Upper lobe of left lung (tissue), 6 donors: ENCODE measurements around the gene BBIP1. TPM values are rescaled to one million over a fixed set of nuclear protein-coding genes. Genes with fewer than 3 reads are reported as not detected.

Experiments used
- ATAC-seq, 2 donors: fragments of 200-7000 bp; cut with Tn5 transposase; one replicate each; pipeline ENCODE4 v1.9.1; 2022; ENCODE audit warnings: mild to moderate bottlenecking in 2 of 2, moderate library complexity in 2 of 2; ENCODE audit not compliant: low FRiP score in 2 of 2
- DNase-seq, 2 donors: peaks; one replicate each; pipeline ENCODE4 v3.0.0-alpha.2; 2019 to 2020
- H3K27ac ChIP-seq, 4 donors: fragments of 200-600 bp; sonication (generic); one replicate each; pipeline ENCODE4 v1.5.1; 2016 to 2019
- H3K27me3 ChIP-seq, 4 donors: fragments of 200-600 bp; sonication (generic); one replicate each; pipeline ENCODE4 v1.5.1; 2017 to 2019
- H3K36me3 ChIP-seq, 4 donors: fragments of 200-600 bp; sonication (generic); one replicate each; pipeline ENCODE4 v1.5.1; 2016 to 2019
- H3K4me1 ChIP-seq, 4 donors: fragments of 200-600 bp; sonication (generic); one replicate each; pipeline ENCODE4 v1.5.1; 2018 to 2019
- H3K4me3 ChIP-seq, 4 donors: fragments of 200-600 bp; sonication (generic); one replicate each; pipeline ENCODE4 v1.5.1; 2017 to 2019; ENCODE audit warnings: mild to moderate bottlenecking in 2 of 4, moderate library complexity in 1 of 4
- H3K9me3 ChIP-seq, 4 donors: fragments of 200-600 bp; sonication (generic); one replicate each; pipeline ENCODE4 v1.5.1; 2018 to 2019
- EP300 ChIP-seq, 4 donors: sonication (generic); formaldehyde crosslinking; IDR thresholded peaks; one replicate each; pipeline ENCODE4 v1.5.1; 2017; ENCODE audit warnings: antibody characterized with exemption in 4 of 4, control low read depth in 2 of 4
- POLR2A ChIP-seq, 4 donors: fragments of 450-650 bp; IDR thresholded peaks; one replicate each; pipeline ENCODE4 v1.5.1; 2016 to 2017; ENCODE audit warnings: antibody characterized with exemption in 4 of 4, mild to moderate bottlenecking in 2 of 4
- POLR2AphosphoS5 ChIP-seq, 2 donors: sonication (generic); formaldehyde crosslinking; IDR thresholded peaks; one replicate each; pipeline ENCODE4 v1.5.1; 2017; ENCODE audit warnings: antibody characterized with exemption in 2 of 2
- WGBS, 2 donors: methylation state at CpG; one replicate each; pipeline ENCODE4 v1.1.5; 2017 to 2018; 5-methylcytosine and 5-hydroxymethylcytosine counted together
- total RNA-seq, 6 donors: library from RNA; depleted of rRNA in 4 of 6; stranded (reverse); fragments of >200 nt in 4 of 6; gene quantifications; one replicate each; pipeline versions ENCODE4 v1.1.0 to v1.2.1, GENCODE V29; 2016 to 2021
- TF ChIP-seq, protein P1 (sequence below), 6 experiments: fragments of 450-650 bp in 4 of 6; fragments of 200-600 bp in 2 of 6; sonication (generic) in 2 of 6; IDR thresholded peaks; one replicate each; pipeline ENCODE4 v1.5.1; 2016 to 2019; ENCODE audit warnings: antibody characterized with exemption in 6 of 6
- donor health status: DM: no; HTN: no; CAD: no; lungs with moderate emphysema.
- donor health status: DM: no; HTN: yes; CAD: no; lungs with severe emphysema.

The BBIP1 gene
- total RNA-seq, 6 donors from 2014 or later, result 3.4 to 27.4 (median 19.4) TPM

DNA sequence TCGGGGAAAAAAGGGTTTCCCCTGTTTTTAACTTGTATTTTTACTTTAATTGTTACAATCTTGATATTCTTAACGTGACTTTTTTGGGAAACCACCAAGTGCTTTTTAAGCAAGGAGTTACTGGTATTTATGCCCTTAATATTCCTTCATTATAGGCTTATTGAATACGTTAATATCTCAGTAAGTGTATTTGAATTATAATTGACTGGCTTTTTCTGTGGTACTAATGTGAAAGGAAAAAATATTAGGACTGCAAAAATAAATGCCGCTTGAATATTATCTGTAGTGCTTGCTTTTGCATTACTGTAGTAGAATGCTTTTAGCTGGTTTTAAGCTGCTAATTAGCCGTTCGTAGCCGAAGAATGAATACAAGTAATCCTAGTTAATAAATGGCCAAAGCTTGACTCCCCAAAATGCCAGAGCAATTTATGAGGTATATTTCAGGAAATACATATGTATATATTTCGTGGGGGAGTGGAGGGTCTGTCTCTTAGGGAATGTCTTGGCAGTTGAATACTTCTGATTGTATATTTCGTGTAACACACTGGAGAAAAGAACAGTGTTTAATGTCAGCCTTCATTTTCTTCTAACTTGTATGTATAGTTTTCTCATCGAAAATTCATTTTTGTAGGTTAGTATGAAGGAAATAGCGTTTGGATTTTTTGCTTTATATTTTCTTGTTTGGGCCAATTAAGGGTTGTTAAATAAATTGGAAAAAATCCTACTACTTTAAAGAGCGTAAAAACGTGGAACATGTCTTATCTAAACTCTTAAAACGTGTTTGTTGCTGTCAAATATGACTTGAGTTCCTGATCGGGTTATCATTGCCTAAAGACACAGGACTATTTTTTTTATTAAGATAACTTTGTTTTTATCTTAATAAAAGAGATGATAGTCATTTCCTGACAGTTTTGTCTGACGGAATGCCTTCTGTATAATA is 45.7 kb downstream of the BBIP1 start:
- TF ChIP-seq, protein P1, sequence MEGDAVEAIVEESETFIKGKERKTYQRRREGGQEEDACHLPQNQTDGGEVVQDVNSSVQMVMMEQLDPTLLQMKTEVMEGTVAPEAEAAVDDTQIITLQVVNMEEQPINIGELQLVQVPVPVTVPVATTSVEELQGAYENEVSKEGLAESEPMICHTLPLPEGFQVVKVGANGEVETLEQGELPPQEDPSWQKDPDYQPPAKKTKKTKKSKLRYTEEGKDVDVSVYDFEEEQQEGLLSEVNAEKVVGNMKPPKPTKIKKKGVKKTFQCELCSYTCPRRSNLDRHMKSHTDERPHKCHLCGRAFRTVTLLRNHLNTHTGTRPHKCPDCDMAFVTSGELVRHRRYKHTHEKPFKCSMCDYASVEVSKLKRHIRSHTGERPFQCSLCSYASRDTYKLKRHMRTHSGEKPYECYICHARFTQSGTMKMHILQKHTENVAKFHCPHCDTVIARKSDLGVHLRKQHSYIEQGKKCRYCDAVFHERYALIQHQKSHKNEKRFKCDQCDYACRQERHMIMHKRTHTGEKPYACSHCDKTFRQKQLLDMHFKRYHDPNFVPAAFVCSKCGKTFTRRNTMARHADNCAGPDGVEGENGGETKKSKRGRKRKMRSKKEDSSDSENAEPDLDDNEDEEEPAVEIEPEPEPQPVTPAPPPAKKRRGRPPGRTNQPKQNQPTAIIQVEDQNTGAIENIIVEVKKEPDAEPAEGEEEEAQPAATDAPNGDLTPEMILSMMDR (IDR thresholded peaks at IDR 0.05), result no peak
- TF ChIP-seq POLR2A (IDR thresholded peaks at IDR 0.05), result peak in 1 of 4 donors; percentile 14
- ATAC-seq, result no peak
- Histone ChIP-seq H3K27me3 (no peaks in the 10 kb centered on the region), H3K36me3 (peaks cover 0 to 9% (median 0%) of the 10 kb centered on the region in 4 donors), H3K4me3 (peak overlapping the region; percentile 66 to 94 (median 86)), H3K27ac (peak overlapping the region; percentile 92 to 100 (median 98)), H3K9me3 (no peaks in the 10 kb centered on the region), H3K4me1 (peaks cover 8 to 21% (median 15%) of the 10 kb centered on the region in 4 donors)
- DNase-seq, result no peak
- WGBS, 2 donors, result 4% methylated on average over 16 of the region's 16 CpGs

DNA sequence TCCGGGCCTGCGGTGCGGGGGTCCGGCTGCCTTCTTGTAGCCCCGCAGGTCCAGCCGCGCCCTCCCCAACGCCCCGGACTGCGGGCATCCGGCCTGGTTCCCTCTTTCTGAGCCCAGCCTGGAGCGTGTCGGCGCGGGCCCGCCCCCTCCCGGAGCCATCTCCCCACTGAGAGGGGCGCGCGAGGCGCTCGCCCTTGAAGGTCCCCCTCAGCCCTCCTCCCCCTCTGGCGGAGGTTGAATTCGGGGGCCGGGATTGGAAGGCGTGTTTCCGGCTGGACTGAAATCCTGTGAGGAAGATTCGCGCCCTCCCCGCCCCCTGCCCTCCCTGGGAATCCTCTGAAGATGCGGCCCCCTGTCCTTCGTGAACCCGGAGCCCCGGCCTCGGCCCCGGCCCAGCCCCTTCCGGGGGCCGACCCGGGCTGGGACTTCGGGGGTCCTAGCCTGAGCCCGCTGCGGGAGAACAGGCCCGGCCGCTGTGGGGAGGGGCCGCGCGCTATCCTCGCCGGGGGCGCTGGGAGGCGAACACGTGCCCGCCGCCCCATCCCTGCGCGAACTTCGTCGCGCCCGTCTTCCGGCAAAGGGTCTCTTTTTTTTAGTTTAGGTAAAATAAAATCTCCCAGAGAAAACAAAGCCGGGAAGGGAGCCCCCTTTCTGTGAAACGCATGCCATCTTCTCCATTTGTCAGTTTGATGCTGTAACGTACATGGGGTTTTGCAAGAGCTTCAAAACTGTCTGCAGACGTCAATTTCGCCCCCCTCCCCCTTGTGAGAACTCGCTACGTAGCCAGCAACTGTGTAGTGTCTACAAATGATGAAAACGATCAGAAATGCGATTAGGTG is 46.6 kb downstream of the BBIP1 start:
- H3K27ac ChIP-seq, result peak overlapping the region; percentile 92 to 100 (median 98)
- H3K9me3 ChIP-seq, result no peaks in the 10 kb centered on the region
- TF ChIP-seq POLR2AphosphoS5 (IDR thresholded peaks at IDR 0.05) (peak in 1 of 2 donors; percentile 35), EP300 (IDR thresholded peaks at IDR 0.05) (no peak), POLR2A (IDR thresholded peaks at IDR 0.05) (peak in 2 of 4 donors; percentile 13 to 56)
- TF ChIP-seq, protein P1 (IDR thresholded peaks at IDR 0.05), result no peak
- H3K27me3 ChIP-seq, result no peaks in the 10 kb centered on the region
- WGBS, 2 donors, result 0 to 1% methylated on average over 26 to 53 of the region's 70 CpGs
- H3K4me3 ChIP-seq, result peak overlapping the region; percentile 66 to 94 (median 86)
- peaks cover 11 to 30% (median 16%) of the 10 kb centered on the region in 4 donors for H3K4me1 ChIP-seq
- peaks cover 0 to 9% (median 0%) of the 10 kb centered on the region in 4 donors for H3K36me3 ChIP-seq
- DNase-seq (peak; percentile 73 to 95), ATAC-seq (peak; percentile 84 to 90)

DNA sequence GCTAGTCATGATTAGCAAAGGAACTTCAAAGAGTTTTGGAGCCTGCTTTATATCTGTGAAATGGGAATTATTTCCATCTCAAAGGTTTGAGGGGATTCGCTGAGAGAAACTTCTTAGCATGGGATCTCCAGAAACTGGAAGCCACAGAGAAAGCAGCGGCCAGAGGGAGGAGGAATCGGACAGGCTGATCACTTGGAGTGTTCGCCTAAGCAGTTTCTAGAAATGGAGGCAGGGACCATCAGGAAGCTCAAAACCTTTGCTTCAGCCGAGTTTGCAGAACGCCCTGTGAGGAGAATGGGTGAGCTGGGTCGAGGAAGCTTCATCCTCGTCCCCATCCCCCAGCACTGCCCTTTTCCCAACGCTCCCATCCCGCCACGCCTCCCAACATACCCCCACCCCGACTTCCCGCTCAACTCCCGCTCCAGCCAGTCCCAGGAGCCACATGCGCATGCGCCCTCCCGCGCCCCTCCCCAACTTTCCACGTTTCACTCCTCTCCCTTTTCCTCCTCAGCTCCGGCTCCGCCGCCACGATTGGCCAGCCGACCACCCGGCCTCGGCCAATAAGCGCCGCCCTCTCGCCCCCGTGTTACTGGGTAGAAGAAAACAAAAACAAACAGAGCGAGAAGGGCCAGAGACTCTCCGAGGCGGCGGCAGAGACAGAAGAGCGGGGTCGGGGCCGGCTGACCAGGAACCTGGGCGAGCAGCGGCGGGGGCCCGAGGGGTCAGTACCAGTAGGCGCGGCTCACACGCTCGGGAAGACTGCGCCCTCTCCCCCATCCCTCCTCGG is 47.5 kb downstream of the BBIP1 start, which contains the start of gene PDCD4:
Gene PDCD4 (plus strand): TSS at position 631 of the 787 bp plus-strand sequence. CDS start 4,100 bp downstream, outside the sequence.
- Histone ChIP-seq H3K27ac (peak within 1 kb of the TSS; percentile 92 to 100 (median 98)), H3K9me3 (no peaks in the 10 kb centered on the region), H3K27me3 (no peaks in the 10 kb centered on the region), H3K4me1 (peaks cover 18 to 38% (median 19%) of the 10 kb centered on the region in 4 donors), H3K4me3 (peak within 1 kb of the TSS; percentile 66 to 94 (median 86)), H3K36me3 (peaks cover 0 to 1% (median 0%) of the 10 kb centered on the region in 4 donors)
- DNase-seq (peak; percentile 99), ATAC-seq (peak; percentile 94 to 97)
- TF ChIP-seq POLR2A (IDR thresholded peaks at IDR 0.05) (peak in 3 of 4 donors; percentile 69 to 94 (median 84)), POLR2AphosphoS5 (IDR thresholded peaks at IDR 0.05) (peak; percentile 52 to 95), EP300 (IDR thresholded peaks at IDR 0.05) (no peak)
- TF ChIP-seq, protein P1 (IDR thresholded peaks at IDR 0.05), result no peak
- 1% methylated on average over 37 to 39 of the region's 47 CpGs for WGBS, 2 donors

DNA sequence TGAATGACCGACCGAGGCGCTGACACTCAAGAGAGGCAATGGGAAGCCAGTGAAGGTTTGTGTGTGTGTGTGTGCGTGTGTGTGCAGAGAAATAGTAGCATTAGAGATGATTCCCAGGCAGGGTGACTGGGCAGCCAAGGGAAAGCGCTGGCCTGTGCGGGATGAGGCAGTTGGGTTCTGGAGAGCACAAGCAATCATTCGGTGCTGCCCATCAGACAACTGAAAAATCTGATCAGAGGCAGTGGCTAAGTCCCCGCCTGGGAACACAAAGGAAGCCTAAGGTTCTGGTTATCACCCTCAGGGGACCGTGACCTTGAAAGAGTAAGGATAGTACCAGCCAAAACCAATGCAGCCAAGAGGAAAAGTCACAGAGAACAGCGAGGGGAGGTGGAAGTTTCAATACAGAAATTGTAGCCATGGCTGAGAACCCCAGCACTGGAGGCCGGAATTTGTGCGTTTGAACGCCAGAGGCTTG is 48.1 kb downstream of the BBIP1 start:
- ATAC-seq (no peak), DNase-seq (no peak)
- Histone ChIP-seq H3K27ac (peak overlapping the region; percentile 92 to 100 (median 98)), H3K27me3 (no peaks in the 10 kb centered on the region), H3K9me3 (no peaks in the 10 kb centered on the region), H3K4me1 (peaks cover 18 to 38% (median 25%) of the 10 kb centered on the region in 4 donors), H3K4me3 (peak overlapping the region in 3 of 4 donors; percentile 66 to 94 (median 93)), H3K36me3 (no peaks in the 10 kb centered on the region)
- no peak for TF ChIP-seq POLR2AphosphoS5 (IDR thresholded peaks at IDR 0.05)
- no peak for TF ChIP-seq POLR2A (IDR thresholded peaks at IDR 0.05)
- TF ChIP-seq EP300 (IDR thresholded peaks at IDR 0.05), result no peak
- TF ChIP-seq, protein P1 (IDR thresholded peaks at IDR 0.05), result no peak
- 71 to 75% methylated on average over 13 of the region's 13 CpGs for WGBS, 2 donors
